Central memory CD8-positive, alpha-beta T cell (primary cell): ENCODE data around the gene ZC3H12D.
A peak's percentile ranks its signal among the peaks of the same experiment; 100 is the strongest.

Experiments used
- ATAC-seq: fragments of 150-1000 bp; cut with Tn5 transposase; replicated peaks from 2 replicates; pipeline ENCODE4 v1.10.0; 2022; ENCODE audit warnings: mild to moderate bottlenecking, moderate FRiP score, moderate number of reproducible peaks; ENCODE audit not compliant: poor library complexity, severe bottlenecking; ENCODE audit errors: extremely low read depth
- DNase-seq, 2 donors: peaks; one replicate each; pipeline ENCODE4 v3.0.0; 2021; ENCODE audit warnings: low spot score in 2 of 2
- H3K27ac Mint-ChIP-seq: one replicate; pipeline ENCODE4 v1.8.0; 2022; ENCODE audit warnings: low read depth, mild to moderate bottlenecking, moderate library complexity, mixed read lengths
- H3K27me3 Mint-ChIP-seq: one replicate; pipeline ENCODE4 v1.8.0; 2022; ENCODE audit warnings: mixed read lengths
- H3K36me3 Mint-ChIP-seq: one replicate; pipeline ENCODE4 v1.8.0; 2022; ENCODE audit warnings: mild to moderate bottlenecking, moderate library complexity, mixed read lengths; ENCODE audit not compliant: insufficient read depth
- H3K4me1 Mint-ChIP-seq: one replicate; pipeline ENCODE4 v1.8.0; 2022; ENCODE audit warnings: mixed read lengths
- H3K4me3 Mint-ChIP-seq: one replicate; pipeline ENCODE4 v1.8.0; 2022; ENCODE audit warnings: mild to moderate bottlenecking, moderate library complexity, mixed read lengths
- H3K9me3 Mint-ChIP-seq: one replicate; pipeline ENCODE4 v1.8.0; 2022; ENCODE audit warnings: mixed read lengths

ZC3H12D gene

GRCh38 chr6:149480502-149481280, 4.1 kb downstream of the ZC3H12D start:
- H3K4me3 Mint-ChIP-seq = peak overlapping the region; percentile 87
- peaks cover 25% of the 10 kb centered on the region for H3K36me3 Mint-ChIP-seq
- H3K27me3 Mint-ChIP-seq = no peaks in the 10 kb centered on the region
- no peaks in the 10 kb centered on the region for H3K9me3 Mint-ChIP-seq
- DNase-seq (no peak), ATAC-seq (no peak)
- peaks cover 78% of the 10 kb centered on the region for H3K4me1 Mint-ChIP-seq
- H3K27ac Mint-ChIP-seq = peak overlapping the region; percentile 100

- Mint-ChIP-seq H3K9me3 (no peaks in the 10 kb centered on the region), H3K27me3 (no peaks in the 10 kb centered on the region), H3K27ac (peak overlapping the region; percentile 100), H3K4me1 (peaks cover 64% of the 10 kb centered on the region), H3K36me3 (peaks cover 21% of the 10 kb centered on the region), H3K4me3 (no peak overlapping the region)
- no peak for ATAC-seq
- DNase-seq = no peak
Observed at GRCh38 chr6:149478631-149479314, 6.0 kb downstream of the ZC3H12D start.

DNA sequence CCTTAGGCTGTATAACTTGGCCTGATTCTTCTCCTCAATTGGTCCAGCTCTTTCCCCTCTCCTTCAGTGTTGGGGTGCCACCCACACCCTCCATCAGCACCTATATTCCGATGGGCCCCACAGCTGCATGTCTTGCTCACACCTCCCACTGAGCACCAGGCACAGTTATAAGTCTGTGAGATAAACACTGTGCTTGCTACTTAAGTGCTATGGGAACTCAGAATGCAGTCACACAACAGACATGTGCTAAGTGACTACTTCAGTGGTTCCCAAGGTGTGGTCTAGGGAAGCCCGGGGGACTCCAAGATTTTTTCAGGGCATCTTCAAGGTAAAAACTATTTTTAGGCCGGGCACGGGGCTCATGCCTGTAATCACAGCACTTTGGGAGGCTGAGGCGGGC, 7.3 kb downstream of the ZC3H12D start:
- Mint-ChIP-seq H3K27ac (peak overlapping the region; percentile 56), H3K4me1 (peaks cover 57% of the 10 kb centered on the region), H3K27me3 (no peaks in the 10 kb centered on the region), H3K9me3 (no peaks in the 10 kb centered on the region), H3K36me3 (peaks cover 24% of the 10 kb centered on the region), H3K4me3 (no peak overlapping the region)
- DNase-seq (no peak), ATAC-seq (no peak)

DNA sequence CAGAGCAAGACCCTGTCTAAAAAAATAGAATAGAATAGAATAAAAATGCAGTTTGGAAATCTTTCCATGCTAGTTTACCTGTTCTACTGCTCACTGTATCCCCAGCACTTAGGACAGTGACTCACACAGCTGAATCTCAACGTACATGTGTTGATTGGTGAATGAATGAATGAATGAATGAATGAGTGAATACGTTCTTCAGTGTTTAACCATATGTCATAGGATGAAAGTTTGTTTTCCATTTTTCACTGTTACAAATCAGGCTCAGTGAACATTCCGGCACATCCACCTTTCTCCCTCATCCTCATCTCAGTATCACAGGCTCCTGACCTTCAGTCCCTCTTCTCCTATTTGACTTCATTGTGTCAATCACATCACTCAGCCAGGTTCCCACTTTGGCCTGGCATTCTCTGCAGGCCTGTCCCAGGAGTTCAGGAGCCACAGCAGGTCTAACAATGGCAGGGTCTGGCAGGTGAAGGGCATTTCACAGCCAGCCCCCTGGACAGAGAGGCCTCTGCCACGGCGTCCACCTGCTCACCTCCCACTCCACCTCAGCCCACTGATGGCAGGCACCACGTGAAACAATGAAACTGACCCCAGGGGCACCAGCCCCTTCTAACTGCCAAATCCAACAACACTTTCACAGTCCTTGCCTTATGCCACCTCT, 7.9 kb downstream of the ZC3H12D start:
- Mint-ChIP-seq H3K27ac (peak overlapping the region; percentile 56), H3K9me3 (no peaks in the 10 kb centered on the region), H3K27me3 (no peaks in the 10 kb centered on the region), H3K36me3 (peaks cover 24% of the 10 kb centered on the region), H3K4me3 (no peak overlapping the region), H3K4me1 (peaks cover 57% of the 10 kb centered on the region)
- ATAC-seq (no peak), DNase-seq (no peak)

GRCh38 chr6:149474108-149474935, 10.5 kb downstream of the ZC3H12D start:
- ATAC-seq (no peak), DNase-seq (no peak)
- Mint-ChIP-seq H3K4me1 (peaks cover 38% of the 10 kb centered on the region), H3K27ac (no peak overlapping the region), H3K4me3 (no peak overlapping the region), H3K27me3 (no peaks in the 10 kb centered on the region), H3K9me3 (no peaks in the 10 kb centered on the region), H3K36me3 (peaks cover 27% of the 10 kb centered on the region)

GRCh38 chr6:149473080-149474052, 11.4 kb downstream of the ZC3H12D start:
- H3K9me3 Mint-ChIP-seq = no peaks in the 10 kb centered on the region
- peak; percentile 44 for ATAC-seq
- H3K4me1 Mint-ChIP-seq = peaks cover 34% of the 10 kb centered on the region
- H3K27ac Mint-ChIP-seq = no peak overlapping the region
- DNase-seq = no peak
- no peaks in the 10 kb centered on the region for H3K27me3 Mint-ChIP-seq
- peaks cover 26% of the 10 kb centered on the region for H3K36me3 Mint-ChIP-seq
- no peak overlapping the region for H3K4me3 Mint-ChIP-seq

DNA sequence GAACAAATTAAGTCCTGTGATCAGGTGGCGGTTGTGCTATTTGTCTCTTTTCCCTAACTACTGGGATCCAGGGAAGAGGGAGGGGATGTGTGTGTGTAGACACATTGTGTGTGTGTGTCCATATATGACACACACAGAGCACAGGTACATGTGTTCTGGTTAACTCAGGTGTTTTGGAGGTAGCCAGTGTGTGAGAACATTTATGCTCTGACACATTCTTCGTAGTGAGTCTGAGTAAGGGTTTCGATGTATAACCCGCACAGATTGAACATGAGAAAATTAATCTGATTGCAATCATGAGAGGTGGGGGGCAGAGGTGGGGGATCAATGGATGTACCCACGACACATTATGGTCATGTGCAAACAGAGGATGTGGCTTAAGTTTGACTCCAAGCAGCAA, 12.6 kb downstream of the ZC3H12D start:
- H3K27me3 Mint-ChIP-seq = no peaks in the 10 kb centered on the region
- H3K27ac Mint-ChIP-seq = no peak overlapping the region
- peaks cover 40% of the 10 kb centered on the region for H3K4me1 Mint-ChIP-seq
- H3K4me3 Mint-ChIP-seq = no peak overlapping the region
- ATAC-seq = no peak
- no peak for DNase-seq
- no peaks in the 10 kb centered on the region for H3K9me3 Mint-ChIP-seq
- peaks cover 27% of the 10 kb centered on the region for H3K36me3 Mint-ChIP-seq

DNA sequence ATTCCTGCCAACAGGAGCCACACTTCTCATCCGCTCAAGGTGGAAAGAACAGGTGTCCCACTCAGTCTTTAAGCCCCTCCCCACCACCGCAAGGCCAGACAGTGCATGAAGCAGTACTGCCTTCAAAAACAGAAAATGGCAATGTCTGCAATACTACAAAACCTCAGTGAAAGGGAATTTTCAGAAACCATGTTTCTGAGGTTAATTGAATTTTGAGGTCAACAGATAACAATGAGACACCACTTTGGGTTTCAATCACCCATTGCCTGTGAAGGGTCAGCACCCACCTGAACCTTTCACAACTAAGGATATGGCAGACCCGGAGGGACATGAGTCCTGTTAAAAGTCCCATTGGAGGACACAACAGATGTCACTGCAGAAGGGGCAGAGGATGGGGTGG, 13.0 kb downstream of the ZC3H12D start:
- no peak overlapping the region for H3K4me3 Mint-ChIP-seq
- no peak for ATAC-seq
- H3K4me1 Mint-ChIP-seq = peaks cover 36% of the 10 kb centered on the region
- no peaks in the 10 kb centered on the region for H3K27me3 Mint-ChIP-seq
- DNase-seq = no peak
- H3K36me3 Mint-ChIP-seq = peaks cover 26% of the 10 kb centered on the region
- H3K27ac Mint-ChIP-seq = peak overlapping the region; percentile 13
- no peaks in the 10 kb centered on the region for H3K9me3 Mint-ChIP-seq

DNA sequence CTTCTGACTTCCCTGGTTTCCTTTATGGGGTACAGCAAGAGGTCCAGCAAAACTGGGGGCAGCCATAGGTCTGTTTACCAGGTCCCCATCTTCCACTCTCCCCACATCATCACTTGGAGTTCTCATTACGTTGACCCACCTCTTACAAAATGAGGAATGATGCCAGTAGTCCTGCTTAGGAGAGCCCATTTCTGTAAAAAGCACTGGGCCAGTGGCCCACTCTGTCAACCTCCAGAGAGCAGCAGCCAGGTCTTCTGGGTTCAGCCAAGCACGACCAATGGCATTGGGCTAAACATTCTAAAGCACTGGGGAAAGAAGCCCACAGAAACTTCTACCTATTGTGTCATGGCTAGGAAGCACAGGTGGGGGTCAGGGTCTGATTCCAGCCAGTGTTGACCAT, 13.9 kb downstream of the ZC3H12D start:
- H3K9me3 Mint-ChIP-seq = no peaks in the 10 kb centered on the region
- peak overlapping the region; percentile 13 for H3K27ac Mint-ChIP-seq
- no peak for ATAC-seq
- H3K4me3 Mint-ChIP-seq = no peak overlapping the region
- DNase-seq = no peak
- peaks cover 35% of the 10 kb centered on the region for H3K4me1 Mint-ChIP-seq
- H3K27me3 Mint-ChIP-seq = no peaks in the 10 kb centered on the region
- H3K36me3 Mint-ChIP-seq = peaks cover 23% of the 10 kb centered on the region

GRCh38 chr6:149468179-149468578, 16.6 kb downstream of the ZC3H12D start:
- H3K4me3 Mint-ChIP-seq = peak overlapping the region; percentile 9
- peaks cover 42% of the 10 kb centered on the region for H3K4me1 Mint-ChIP-seq
- no peaks in the 10 kb centered on the region for H3K27me3 Mint-ChIP-seq
- peaks cover 23% of the 10 kb centered on the region for H3K36me3 Mint-ChIP-seq
- ATAC-seq = no peak
- H3K27ac Mint-ChIP-seq = peak overlapping the region; percentile 29
- H3K9me3 Mint-ChIP-seq = no peaks in the 10 kb centered on the region
- DNase-seq = no peak

GRCh38 chr6:149467265-149467664, 17.5 kb downstream of the ZC3H12D start:
- Mint-ChIP-seq H3K27ac (no peak overlapping the region), H3K27me3 (no peaks in the 10 kb centered on the region), H3K4me3 (no peak overlapping the region), H3K36me3 (peaks cover 31% of the 10 kb centered on the region), H3K4me1 (peaks cover 42% of the 10 kb centered on the region), H3K9me3 (no peaks in the 10 kb centered on the region)
- ATAC-seq (no peak), DNase-seq (no peak)
